ENCODE measurements around the gene PEX16.
"Not testable (repeated sequence)": the region's sequence is repeated elsewhere in the genome, so short reads cannot be mapped to it uniquely, and the experiment has no call there.

The PEX16 gene

DNA sequence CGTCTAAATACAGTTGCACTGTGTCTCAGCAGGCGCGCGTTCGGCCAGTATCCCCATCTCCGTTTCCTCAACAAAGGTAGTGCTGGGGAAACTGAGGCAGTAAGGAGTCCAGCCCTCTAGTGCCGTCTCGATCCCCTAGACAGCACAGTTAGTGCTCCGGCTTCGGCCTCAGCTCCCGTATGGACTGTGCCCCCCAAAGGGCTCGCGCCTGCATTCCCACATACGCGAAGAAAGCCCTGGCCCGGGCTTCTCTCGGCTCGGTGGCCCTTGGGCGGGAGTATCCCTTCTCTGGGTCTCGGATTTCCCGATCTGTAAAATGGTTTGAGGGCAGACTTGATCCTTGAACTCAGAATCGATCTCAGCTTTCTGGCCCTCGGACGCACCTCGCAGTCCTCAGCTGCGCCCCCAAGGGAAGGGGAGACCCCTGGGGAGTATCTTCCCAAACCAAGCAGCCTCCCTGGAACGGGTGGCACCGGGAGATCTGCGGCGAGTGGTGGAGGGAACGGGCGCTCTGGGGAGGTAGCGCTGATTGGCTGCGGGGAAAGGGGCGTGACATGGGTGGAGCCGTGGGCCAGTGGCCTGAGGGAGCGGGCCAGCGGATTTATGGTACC, 759 bp upstream of the PEX16 start:
- DNase-seq, result peak in 1 of 4 experiments; percentile 24

DNA sequence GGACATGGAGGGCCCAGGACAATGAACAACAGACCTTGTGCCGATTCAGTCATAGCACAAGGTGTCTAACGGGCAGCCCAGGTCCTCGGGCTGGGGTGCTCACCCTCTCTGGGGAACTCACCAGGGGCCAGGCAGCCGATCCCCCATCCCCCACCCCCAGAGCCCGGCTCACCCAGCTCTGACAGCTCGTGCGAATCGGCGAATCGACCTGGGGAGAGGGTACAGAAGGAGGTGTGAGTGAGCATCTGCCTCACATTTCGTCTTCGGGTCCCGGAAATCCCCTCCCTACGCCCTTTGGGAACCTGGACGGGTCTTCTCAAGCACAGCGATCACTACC, 423 bp downstream of the PEX16 start:
- no peak for DNase-seq

DNA sequence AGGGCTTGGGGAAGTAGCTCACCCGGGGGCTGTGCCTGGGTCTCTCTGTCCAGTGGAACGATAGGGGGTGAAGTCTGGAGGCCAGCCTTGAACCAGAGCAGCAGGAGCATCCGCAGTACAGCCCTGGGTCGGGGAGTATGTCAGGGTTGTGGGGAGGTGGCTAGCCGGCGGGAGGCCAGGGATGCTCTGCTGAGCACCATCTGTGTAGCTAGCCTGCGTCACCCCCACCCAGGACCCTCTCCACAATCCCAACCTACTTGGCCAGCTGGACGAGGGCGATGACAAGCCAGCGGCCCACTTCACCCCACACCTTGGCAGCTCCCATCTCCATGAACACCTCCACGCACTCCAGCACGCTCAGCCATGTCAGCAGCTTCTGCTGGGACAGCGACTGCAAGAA, 2.2 kb downstream of the PEX16 start:
- DNase-seq, result no peak

DNA sequence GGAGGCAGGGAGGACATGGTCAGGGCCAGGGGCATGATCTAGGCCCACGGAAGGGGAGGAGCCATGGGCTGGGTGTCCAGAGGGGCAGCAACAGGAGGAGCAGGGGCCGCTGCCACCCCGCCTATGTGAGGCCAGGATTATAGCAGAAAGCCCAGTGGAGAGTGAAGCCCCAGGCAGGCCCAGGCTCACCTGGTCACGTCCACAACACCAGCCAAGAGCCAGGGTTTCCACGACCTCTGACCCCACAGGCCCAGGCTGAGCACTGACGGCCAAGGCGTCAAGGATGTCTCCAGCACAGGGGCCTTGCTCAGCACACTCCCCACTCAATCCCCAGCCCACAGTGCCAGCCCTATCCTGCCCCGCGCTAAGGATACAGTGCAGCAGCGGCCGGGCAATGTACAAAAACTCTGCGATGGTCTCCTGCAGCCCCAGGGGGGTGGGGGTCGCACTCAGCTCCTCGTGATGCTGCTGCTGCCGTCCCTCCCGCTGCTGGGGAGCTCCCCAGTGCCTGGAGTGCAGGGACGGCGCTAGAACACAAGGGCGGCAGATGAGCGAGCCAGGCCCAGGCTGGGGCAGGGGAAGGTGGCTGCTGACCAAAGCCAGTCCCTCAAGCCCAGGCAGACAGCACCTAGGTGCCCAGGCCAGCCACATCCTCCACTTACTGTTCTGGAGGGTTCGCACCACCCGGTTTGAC, 3.6 kb downstream of the PEX16 start:
- DNase-seq, result no peak

DNA sequence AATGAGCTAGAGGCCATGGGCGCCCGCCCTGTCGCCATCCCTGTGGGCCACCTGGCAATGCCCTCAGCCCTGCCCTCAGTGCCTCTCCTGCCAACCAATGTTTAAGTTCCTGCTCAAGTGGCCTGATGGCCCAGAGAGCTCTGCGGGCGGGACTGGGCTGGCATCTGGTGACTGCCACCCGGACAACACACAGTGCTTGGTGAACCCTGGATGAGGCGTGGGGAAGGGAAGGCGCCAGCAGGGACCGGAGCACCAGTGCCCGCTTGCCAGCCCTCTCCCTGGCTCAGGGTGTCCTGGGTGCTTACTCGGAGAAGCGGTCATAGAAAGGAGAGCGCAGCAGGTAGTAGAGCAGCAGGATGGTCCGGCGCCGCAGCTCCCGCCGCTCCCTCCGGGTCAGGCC, 4.2 kb downstream of the PEX16 start:
- DNase-seq, result no peak

DNA sequence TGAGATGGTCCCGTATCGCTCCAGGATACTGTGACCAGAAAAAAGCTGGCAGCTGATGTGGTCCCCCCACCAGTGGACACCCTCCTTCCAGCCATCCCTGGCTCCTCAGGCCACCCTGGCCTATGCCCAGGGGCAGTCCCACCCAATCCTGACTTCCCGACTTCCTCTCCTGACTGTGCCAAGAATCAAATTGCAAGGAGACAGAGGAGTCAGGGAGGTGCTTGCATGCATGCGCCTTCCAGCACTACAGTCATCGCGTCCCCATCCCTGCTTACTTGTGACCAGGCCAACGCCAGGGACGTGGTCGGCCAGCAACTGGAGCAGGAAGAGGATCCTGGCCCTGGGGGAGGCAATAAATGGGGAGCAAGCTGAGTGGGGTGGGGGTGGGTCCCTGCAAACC, 7.1 kb downstream of the PEX16 start:
- DNase-seq, result no peak

DNA sequence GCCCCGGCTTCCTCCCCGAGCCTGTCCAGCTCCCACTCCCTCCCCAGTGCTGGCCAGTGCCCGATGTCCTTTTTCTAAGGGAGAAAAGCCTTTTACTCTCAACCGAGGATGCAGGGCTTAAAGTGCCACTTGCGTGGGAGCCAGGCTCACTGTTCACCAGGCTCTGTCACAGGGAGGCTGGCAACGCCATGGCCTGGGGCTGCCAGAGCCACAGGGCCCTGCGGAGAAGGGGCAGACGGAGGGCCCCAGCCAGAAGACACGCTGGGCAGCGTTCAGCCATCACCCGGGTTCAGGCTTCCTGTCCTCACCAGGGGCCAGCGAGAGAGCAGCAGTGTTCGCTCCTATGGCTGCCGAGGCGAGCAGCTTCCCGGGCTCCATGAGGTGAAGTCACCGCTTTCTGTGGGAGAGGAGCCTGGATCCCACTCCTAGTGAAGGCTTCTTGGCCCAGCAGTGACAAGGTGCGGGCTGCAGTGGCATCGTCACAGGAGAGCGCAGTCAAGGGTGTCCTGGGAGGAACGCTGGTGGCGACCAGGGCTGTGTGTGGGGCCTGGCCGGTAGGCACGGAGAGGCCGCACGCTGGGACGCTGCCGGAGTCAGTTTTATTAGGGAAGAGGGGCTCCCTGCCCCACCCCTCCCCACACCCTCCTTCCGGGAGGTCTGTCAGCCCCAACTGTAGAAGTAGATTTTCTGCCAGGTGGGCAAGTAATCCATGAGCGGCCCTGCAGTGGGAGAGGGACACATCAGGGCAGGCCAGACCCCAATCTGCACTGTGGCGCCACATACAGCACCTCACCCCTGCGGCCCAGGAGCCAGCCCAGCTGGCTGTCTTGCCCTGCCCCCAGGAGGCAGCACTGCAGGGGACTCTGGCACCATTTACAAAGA, 7.8 kb downstream of the PEX16 start:
- DNase-seq, result no peak

DNA sequence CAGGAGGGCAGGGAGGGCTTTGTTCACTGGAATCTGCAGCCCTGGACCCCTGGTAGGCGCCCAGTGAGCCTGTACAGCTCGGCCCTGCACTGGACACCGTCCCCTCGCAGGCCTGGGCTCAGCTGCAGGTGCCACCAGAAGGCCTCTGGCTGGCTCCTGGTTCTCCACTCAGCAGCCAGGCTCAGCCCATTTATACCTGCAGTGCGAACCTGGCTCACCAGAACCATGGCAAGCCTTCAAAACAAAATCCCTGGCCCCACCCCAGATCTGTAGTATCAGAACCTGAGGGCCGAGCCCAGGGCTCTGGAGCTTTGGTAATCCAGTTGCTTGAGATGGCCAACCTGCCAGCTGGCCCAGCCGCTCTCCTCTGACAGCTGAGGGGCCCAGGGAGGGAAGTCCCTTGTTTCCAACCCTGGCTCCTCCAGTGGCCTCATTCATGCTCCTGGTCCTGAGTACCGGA, 9.7 kb downstream of the PEX16 start:
- no peak for DNase-seq

DNA sequence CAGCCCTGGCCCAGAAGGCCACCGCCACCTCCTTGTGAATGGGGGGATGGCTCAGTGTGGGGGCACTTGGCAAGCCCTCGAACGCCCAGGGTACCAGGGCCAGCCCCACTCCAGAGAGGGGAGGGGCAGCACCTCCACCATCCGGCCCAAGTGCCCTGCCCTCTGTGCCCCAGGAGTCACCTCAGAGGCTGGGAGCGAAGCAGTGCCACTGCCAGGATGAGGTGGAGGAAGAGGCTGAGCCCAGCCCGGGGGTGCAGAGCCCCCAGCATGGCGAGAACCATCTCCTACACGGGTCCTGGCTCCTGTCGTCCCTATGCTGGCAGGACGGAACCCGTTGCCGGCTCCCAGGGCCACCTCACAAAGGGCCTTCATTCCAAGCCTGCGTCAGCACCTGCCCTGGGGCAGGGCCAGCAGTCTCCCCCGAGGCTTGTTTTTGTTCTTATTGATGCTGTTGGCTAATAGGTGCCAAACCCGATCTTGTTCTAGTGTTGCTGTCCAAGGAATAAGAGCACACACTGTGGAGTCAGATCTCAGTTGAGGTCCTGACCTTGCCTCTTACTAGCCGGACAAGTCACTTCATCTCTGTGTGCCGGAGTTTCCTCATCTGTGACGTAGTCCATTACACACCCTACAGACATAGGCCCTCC, 10.6 kb downstream of the PEX16 start, which contains the start of gene FREY1:
FREY1 (minus strand) TSS at position 307 of the 647 bp plus-strand sequence; CDS start at position 281, 26 bp downstream.
- no peak for DNase-seq

DNA sequence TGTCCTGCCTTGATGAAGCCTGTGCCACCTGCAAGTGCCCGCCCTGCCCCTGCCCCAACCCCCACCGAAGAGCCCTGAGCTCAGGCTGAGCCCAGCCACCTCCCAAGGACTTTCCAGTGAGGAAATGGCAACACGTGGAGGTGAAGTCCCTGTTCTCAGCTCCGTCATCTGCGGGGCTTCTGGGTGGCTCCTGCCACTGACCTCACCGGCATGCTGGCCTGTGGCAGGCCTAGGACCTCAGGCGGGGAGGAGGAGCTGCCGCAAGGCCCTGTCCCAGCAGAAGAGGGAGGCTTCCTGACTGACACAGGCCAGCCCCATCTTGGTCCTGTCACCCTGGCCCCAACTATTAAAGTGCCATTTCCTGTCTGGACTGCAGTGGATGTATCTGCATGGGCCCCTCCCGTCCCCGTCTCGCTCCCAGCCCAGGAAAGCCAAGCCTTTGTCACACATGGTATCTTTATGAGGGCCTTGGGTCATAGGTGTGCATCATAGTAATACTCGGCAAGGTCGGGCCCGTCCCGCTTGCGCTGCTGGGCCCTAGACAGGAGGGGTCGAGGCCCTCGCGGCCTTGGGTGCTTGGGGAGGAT, 11.5 kb downstream of the PEX16 start:
- no peak for DNase-seq

DNA sequence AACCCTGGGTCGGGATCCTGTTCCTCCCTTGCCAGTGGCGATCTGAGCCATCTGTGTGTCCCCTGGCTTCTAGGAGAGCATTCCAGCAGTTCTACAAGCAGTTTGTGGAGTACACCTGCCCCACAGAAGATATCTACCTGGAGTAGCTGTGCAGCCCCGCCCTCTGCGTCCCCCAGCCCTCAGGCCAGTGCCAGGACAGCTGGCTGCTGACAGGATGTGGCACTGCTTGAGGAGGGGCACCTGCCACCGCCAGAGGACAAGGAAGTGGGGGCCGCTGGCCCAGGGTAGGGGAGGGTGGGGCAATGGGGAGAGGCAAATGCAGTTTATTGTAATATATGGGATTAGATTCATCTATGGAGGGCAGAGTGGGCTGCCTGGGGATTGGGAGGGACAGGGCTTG, 12.1 kb downstream of the PEX16 start:
- DNase-seq, result not testable (repeated sequence)

DNA sequence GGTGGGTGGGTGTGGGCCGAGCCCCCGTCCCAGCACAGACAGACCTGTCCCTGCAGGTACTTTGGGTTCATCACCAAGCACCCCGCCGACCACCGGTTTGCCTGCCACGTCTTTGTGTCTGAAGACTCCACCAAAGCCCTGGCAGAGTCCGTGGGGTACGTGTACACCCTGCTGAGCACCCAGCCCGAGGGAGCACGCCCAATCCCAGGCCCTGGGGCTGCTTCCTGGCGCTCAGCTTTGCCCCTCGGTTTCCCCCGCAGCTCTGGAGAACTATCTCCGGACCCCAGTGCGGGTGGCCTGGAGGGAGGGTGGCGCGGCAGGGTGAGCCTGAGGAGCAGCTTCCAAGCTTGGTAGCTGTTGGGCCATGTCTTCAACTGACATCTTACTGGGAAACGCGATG, 12.6 kb downstream of the PEX16 start:
- DNase-seq, result no peak

DNA sequence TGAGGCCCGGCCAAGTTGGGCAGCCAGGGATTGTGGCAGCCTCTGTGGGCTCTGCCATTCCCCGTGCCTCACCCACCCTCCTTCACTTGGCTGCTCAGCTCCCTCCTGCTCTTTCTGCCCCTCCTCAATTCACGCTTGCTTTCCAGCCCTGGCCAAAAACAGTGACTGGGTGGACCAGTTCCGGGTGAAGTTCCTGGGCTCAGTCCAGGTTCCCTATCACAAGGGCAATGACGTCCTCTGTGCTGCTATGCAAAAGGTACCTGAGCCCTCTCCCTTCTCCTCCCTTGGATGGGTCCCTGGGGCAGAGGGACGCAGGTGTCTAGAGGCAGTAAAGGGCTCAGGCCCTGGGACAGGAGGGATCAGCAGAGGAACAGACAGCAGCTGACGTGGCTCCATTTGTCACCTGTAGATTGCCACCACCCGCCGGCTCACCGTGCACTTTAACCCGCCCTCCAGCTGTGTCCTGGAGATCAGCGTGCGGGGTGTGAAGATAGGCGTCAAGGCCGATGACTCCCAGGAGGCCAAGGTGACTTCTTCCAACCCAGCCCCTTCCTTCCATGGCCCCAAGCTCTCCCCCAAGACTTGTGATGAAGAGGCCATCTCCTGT, 13.3 kb downstream of the PEX16 start:
- DNase-seq, result no peak

DNA sequence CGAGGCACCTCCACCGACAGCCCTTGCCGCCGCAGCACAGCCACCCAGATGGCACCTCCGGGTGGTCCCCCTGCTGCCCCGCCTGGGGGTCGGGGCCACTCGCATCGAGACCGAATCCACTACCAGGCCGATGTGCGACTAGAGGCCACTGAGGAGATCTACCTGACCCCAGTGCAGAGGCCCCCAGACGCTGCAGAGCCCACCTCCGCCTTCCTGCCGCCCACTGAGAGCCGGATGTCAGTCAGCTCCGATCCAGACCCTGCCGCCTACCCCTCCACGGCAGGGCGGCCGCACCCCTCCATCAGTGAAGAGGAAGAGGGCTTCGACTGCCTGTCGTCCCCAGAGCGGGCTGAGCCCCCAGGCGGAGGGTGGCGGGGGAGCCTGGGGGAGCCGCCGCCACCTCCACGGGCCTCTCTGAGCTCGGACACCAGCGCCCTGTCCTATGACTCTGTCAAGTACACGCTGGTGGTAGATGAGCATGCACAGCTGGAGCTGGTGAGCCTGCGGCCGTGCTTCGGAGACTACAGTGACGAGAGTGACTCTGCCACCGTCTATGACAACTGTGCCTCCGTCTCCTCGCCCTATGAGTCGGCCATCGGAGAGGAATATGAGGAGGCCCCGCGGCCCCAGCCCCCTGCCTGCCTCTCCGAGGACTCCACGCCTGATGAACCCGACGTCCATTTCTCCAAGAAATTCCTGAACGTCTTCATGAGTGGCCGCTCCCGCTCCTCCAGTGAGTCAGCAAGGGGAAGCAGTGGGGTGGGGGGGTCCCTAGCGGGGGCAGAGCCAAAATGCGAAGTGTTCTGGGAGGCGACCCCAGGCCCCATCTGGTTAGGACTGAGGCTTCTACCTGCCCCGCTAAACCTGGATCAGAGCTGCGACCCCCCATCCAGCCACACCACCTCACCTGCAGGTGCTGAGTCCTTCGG, 15.0 kb downstream of the PEX16 start:
- no peak for DNase-seq

DNA sequence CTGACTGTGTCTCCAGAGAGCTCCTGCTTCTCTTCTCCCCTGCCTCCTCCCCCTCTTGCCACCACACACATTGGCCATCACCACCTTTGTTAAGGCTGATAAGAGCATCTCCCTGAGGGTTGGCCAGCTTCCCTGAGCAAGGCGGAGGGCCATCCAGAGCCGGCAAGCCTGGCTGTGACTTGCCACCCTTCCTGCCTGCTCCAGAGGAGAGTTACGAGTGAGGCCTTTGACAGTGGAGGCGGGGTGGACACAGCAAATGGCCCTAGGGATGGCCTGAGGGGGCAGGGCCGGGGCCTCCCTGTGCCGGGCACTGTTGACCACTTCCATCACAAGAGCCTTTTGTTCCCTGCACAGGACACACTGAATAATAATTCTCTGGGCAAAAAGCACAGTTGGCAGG, 16.1 kb downstream of the PEX16 start:
- DNase-seq, result no peak

DNA sequence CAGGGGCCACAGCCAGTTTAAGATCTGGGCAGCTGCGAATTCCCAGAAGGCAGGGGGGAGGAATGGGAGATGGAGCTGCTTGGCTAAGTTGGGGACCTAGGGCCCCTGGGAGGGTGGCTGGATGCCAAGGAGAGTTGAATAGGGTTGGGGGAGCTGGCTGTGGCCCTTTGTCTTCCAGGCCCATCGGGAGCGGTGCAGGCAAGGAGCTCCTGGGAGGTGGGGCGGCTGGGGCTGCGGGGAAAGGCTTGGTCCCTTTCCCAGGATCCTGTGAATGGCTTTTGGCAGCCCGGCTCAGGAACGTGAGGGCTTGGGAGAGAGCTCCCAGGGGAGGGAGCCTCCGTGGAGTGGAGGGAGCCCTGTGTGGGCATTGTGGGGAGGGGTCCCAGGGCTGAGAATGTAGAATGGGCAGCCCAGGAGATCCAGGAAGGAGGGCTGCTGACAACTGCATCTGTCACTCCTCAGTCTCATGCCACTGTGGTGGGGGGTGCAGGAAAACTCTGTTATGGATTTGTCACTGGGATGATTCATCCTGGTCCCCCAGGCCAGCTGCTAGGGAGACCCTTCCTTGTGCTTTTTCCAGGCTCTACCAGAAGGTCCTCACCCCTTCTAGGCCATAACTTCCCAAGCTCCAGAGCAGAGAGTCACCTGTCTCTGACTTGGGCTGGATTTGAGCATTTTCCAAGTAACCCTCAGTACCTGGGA, 16.6 kb downstream of the PEX16 start:
- no peak for DNase-seq

DNA sequence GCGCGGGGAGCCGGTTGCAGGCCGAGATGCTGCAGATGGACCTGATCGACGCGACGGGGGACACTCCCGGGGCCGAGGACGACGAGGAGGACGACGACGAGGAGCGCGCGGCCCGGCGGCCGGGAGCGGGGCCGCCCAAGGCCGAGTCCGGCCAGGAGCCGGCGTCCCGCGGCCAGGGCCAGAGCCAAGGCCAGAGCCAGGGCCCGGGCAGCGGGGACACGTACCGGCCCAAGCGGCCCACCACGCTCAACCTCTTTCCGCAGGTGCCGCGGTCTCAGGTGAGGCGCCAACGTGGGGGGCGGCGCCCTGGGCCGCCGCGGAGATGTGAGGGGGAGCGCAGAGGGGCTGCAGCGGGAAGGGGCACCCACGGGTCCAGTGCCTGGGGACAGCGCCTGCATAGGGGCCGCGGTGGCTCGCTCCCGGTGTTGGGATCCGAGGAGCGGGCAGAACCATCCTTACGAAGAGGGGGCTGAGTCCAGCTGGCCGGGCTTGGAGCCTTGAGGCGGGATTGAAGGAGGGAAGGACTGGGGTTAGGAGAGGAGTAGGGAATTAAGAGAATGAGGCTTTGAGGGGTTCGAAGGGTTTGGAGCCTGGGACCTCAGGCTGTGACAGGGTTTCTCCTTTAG, 17.4 kb downstream of the PEX16 start:
- not testable (repeated sequence) for DNase-seq

DNA sequence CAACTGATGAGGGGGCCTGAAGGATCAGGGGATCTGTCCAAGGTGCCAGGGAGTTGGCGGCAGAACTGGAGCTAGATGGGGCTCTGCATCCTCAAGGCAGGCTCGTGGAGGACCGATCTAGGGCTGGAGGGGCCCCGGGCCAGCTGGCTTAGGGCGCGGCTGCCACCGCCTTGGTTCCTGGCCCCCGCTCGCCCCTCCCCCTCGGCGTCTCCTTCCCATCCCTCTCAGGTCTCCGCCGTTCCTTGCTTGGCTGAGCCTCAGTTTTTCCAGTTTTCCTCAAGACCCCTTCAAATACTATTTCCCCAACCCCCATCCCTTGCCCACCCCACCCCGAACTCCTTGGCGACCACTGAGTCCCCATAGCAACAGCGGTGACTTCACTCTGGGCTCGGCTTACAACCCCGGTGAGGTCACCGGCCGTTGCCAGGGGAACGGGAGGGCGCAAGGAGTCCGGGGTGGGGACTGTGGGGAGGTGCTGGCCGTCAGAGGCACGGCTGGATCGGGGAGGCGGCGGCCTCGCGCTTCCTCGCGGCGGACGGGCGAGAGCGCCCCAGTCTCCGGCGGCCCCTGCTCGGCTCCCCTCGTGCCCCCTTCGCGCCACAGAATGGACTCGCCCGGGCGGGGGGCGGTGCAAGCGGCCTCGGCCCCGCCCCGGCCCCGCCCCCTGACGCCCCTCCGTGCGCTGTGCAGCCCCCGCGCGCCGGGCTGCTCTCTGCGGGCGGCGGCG, 18.1 kb downstream of the PEX16 start:
- DNase-seq, result peak in 1 of 4 experiments; percentile 40

DNA sequence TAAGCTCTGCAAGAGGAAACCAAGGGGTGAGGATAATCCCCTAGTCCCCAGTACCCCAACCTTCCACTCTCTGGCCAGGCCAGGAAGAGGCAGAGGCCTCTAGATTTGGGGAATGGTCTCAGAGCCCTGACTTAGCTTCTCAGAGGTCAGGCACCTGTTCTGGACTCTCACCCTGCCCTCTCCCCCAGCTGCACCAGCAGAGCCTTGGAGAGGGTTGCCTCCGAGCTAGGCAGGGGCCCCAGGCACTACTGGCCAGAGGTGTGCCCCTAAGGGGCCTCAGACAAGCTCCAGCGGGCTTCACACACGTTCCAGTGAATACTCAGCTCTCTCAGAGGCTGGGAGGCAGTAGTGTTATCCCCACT, 18.6 kb downstream of the PEX16 start:
- DNase-seq, result no peak

DNA sequence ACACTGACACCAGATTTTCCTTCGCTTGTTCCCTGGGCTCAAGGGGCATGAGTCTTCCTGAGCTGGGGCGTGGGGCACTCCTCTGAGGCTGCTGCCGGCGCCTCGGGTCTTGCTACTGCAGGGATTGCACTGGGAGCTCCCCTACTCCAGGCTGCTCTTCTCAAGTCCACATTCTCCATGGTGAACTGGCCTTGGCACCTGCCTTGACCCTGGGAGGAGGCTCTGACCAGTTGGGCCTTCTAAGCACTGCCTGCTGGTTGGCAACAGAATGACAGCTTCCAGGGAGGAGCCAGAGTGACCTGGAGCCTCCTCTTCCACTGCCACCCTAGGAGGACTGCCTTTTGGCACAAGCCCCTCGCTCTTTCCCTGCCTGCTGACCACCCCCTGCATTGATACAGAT, 20.1 kb downstream of the PEX16 start:
- DNase-seq, result no peak
